Keratinocyte (primary cell): ENCODE results near the gene PLCZ1. TPM values are rescaled to one million over a fixed set of nuclear protein-coding genes. Genes with fewer than 3 reads are reported as not detected.

ENCODE experiments used
- DNase-seq: peaks from one replicate; pipeline ENCODE4 v3.0.0-alpha.2; 2011; ENCODE audit warnings: low read depth, missing footprints, low spot score
- FAIRE-seq: peaks from 2 replicates; lab custom pipeline; 2011; peaks lifted over from hg19 to GRCh38; lab: Jason Lieb, UNC
- H2AFZ ChIP-seq: 2 replicates; pipeline ENCODE4 v1.6.0; 2012; ENCODE audit warnings: low read length, control low read depth, inconsistent platforms; ENCODE audit not compliant: control insufficient read depth
- H3K27ac ChIP-seq: 2 replicates; pipeline ENCODE4 v1.5.1; 2011; ENCODE audit warnings: low read length; ENCODE audit not compliant: control insufficient read depth, insufficient read depth
- H3K27me3 ChIP-seq: 3 replicates; pipeline ENCODE4 v1.6.0; 2011; ENCODE audit warnings: low read length; ENCODE audit not compliant: control insufficient read depth, insufficient read depth; ENCODE audit errors: extremely low read depth
- H3K36me3 ChIP-seq, 2 experiments: 2 replicates in 1 of 2; 3 replicates in 1 of 2; pipeline ENCODE4 v1.5.1; 2011; ENCODE audit warnings: low read length in 2 of 2, mild to moderate bottlenecking in 1 of 2; ENCODE audit not compliant: control insufficient read depth in 2 of 2, insufficient read depth in 2 of 2; ENCODE audit errors: extremely low read depth in 1 of 2
- H3K4me1 ChIP-seq: 3 replicates; pipeline ENCODE4 v1.5.1; 2011; ENCODE audit warnings: low read length; ENCODE audit not compliant: control insufficient read depth, insufficient read depth; ENCODE audit errors: extremely low read depth
- H3K4me2 ChIP-seq: 3 replicates; pipeline ENCODE4 v1.6.0; 2011; ENCODE audit warnings: low read depth, low read length; ENCODE audit not compliant: control insufficient read depth, insufficient read depth; ENCODE audit errors: extremely low read depth
- H3K4me3 ChIP-seq, 3 experiments: fragments of 200-600 bp in 1 of 3; sonication (generic) in 1 of 3; 2 replicates in 2 of 3; 3 replicates in 1 of 3; pipeline ENCODE4 v1.5.1; 2011 to 2016; ENCODE audit warnings: low read length in 3 of 3, mild to moderate bottlenecking in 3 of 3, control low read depth in 2 of 3, inconsistent platforms in 1 of 3, low read depth in 1 of 3, mixed read lengths in 1 of 3, mixed run types in 1 of 3, moderate library complexity in 1 of 3; ENCODE audit not compliant: control insufficient read depth in 2 of 3, insufficient read depth in 2 of 3; ENCODE audit errors: extremely low read depth in 1 of 3
- H3K79me2 ChIP-seq: 2 replicates; pipeline ENCODE4 v1.6.0; 2012; ENCODE audit warnings: low read length; ENCODE audit not compliant: control insufficient read depth, insufficient read depth
- H3K9ac ChIP-seq: 3 replicates; pipeline ENCODE4 v1.6.0; 2011; ENCODE audit warnings: low read length; ENCODE audit not compliant: control insufficient read depth, insufficient read depth; ENCODE audit errors: extremely low read depth
- H3K9me1 ChIP-seq: 3 replicates; pipeline ENCODE4 v1.6.0; 2011; ENCODE audit warnings: low read length; ENCODE audit not compliant: control insufficient read depth, insufficient read depth; ENCODE audit errors: extremely low read depth
- H3K9me3 ChIP-seq: 2 replicates; pipeline ENCODE4 v1.5.1; 2012; ENCODE audit warnings: low read depth, low read length; ENCODE audit not compliant: control insufficient read depth
- H4K20me1 ChIP-seq: 3 replicates; pipeline ENCODE4 v1.6.0; 2011; ENCODE audit warnings: low read length; ENCODE audit not compliant: control insufficient read depth, insufficient read depth; ENCODE audit errors: extremely low read depth
- EZH2 ChIP-seq: IDR thresholded peaks from one replicate; pipeline ENCODE4 v1.6.1; 2012; ENCODE audit warnings: inconsistent platforms, mild to moderate bottlenecking, low read length, moderate library complexity
- dilution Hi-C: fragments of 300-500 bp; cut with MboI; formaldehyde crosslinking; loops from one replicate; pipeline ENCODE4 v1.7.0; 2020; ENCODE audit warnings: low sequenced_read_pairs; ENCODE audit not compliant: extremely low pct_ligation_motif_present
- polyA plus RNA-seq, 5 experiments: library from polyadenylated mRNA; depleted of rRNA in 3 of 5; stranded (reverse) in 3 of 5; stranded (forward) in 1 of 5; unstranded in 1 of 5; fragments of >200 nt; gene quantifications; 1 replicate in 1 of 5; 2 replicates in 3 of 5; 3 replicates in 1 of 5; pipeline versions ENCODE4 v1.2.1 to v1.2.3, GENCODE V29; 2011 to 2012; ENCODE audit warnings: missing spikeins in 2 of 5, low read depth in 1 of 5, low replicate concordance in 1 of 5
- TF ChIP-seq, protein P1 (sequence below), 3 experiments: IDR thresholded peaks in 1 of 3; conservative IDR thresholded peaks in 1 of 3; optimal IDR thresholded peaks in 1 of 3; 2 replicates in 2 of 3; 3 replicates in 1 of 3; pipeline versions ENCODE3 to v1.5.1; 2011; ENCODE audit warnings: low read length in 3 of 3, mild to moderate bottlenecking in 3 of 3, moderate library complexity in 2 of 3, control low read depth in 1 of 3, inconsistent platforms in 1 of 3; ENCODE audit not compliant: insufficient read depth in 2 of 3; ENCODE audit errors: extremely low read depth in 1 of 3

The PLCZ1 gene
- polyA plus RNA-seq, 1 donor (not counting 4 experiments of a cell fraction or from before 2014, with no cell fraction given), result 0.62 TPM

DNA sequence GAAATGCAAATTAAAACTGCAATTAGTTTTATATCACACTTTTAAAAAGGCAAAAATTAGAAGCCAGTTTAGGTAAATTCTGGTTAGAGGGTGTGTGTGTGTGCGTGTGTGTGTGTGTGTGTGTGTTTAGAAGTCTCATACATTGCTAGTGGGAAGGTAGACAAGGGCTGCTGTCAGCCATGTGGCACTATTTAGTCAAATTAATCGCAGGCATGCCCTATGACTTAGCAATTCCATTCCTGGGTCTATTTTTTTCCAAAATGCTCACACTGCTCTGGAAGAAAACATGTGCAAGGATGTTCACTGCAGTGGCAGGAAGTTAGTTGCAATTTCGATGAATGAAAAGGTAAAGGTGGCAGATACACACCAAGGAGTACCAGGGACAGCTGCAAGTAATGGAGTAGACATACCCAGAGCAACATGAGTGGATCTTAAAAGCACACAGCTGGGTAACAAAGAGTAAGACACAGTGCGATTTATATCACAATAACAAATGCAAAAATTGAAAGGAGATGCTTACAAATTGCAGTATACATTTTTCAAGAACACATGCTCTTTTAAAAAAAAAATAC lies 11.7 kb upstream of the PLCZ1 start:
- FAIRE-seq (no peak), DNase-seq (no peak)
- Histone ChIP-seq H3K27me3 (no peaks in the 10 kb centered on the region), H3K36me3 (no peaks in the 10 kb centered on the region), H4K20me1 (no peaks in the 10 kb centered on the region), H3K4me1 (peaks cover 12% of the 10 kb centered on the region), H3K4me2 (no peak overlapping the region), H3K79me2 (no peaks in the 10 kb centered on the region), H3K9me1 (no peaks in the 10 kb centered on the region), H3K27ac (no peak overlapping the region), H2AFZ (no peak overlapping the region), H3K9me3 (no peaks in the 10 kb centered on the region), H3K4me3 (no peak overlapping the region), H3K9ac (no peak overlapping the region)
- dilution Hi-C loops, result no loop called here
- no peak for TF ChIP-seq EZH2
- TF ChIP-seq, protein P1, sequence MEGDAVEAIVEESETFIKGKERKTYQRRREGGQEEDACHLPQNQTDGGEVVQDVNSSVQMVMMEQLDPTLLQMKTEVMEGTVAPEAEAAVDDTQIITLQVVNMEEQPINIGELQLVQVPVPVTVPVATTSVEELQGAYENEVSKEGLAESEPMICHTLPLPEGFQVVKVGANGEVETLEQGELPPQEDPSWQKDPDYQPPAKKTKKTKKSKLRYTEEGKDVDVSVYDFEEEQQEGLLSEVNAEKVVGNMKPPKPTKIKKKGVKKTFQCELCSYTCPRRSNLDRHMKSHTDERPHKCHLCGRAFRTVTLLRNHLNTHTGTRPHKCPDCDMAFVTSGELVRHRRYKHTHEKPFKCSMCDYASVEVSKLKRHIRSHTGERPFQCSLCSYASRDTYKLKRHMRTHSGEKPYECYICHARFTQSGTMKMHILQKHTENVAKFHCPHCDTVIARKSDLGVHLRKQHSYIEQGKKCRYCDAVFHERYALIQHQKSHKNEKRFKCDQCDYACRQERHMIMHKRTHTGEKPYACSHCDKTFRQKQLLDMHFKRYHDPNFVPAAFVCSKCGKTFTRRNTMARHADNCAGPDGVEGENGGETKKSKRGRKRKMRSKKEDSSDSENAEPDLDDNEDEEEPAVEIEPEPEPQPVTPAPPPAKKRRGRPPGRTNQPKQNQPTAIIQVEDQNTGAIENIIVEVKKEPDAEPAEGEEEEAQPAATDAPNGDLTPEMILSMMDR (optimal IDR thresholded peaks at IDR 0.05 in 1 of 3, IDR thresholded peaks at IDR 0.05 in 1 of 3, conservative IDR thresholded peaks at IDR 0.05 in 1 of 3; ENCODE audit: extremely low read depth in 1 of 3, insufficient read depth in 2 of 3, low read length in 3 of 3), result no peak

DNA sequence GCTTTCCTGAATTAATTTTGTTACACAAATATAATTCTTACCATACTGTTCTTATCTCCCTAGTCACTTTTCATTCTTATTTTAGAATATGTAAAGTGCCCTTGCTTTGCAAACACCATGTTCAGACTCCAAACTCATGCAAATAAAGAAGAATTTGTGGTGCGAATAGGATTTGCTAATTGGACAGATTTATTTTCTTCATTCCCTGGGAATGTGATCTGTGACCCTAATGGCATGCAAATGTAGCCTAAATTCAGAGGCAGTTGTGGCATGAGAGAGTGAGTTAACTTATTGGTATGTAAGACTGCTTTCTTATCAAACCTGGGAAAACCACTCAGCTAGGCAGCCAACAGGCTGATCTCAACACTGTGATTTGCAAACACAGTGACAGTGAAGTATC lies 10.1 kb upstream of the PLCZ1 start:
- Histone ChIP-seq H3K4me1 (peaks cover 12% of the 10 kb centered on the region), H2AFZ (no peak overlapping the region), H3K9me1 (no peaks in the 10 kb centered on the region), H3K4me3 (no peak overlapping the region), H3K79me2 (no peaks in the 10 kb centered on the region), H3K9me3 (no peaks in the 10 kb centered on the region), H3K27me3 (no peaks in the 10 kb centered on the region), H4K20me1 (no peaks in the 10 kb centered on the region), H3K27ac (no peak overlapping the region), H3K4me2 (no peak overlapping the region), H3K9ac (no peak overlapping the region), H3K36me3 (no peaks in the 10 kb centered on the region)
- FAIRE-seq (peak; percentile 84), DNase-seq (peak; percentile 25)
- dilution Hi-C loops, result no loop called here
- no peak for TF ChIP-seq EZH2
- TF ChIP-seq, protein P1 (optimal IDR thresholded peaks at IDR 0.05 in 1 of 3, IDR thresholded peaks at IDR 0.05 in 1 of 3, conservative IDR thresholded peaks at IDR 0.05 in 1 of 3; ENCODE audit: extremely low read depth in 1 of 3, insufficient read depth in 2 of 3, low read length in 3 of 3), result no peak
